ENCODE data around the gene SH2B3. TPM values are rescaled to one million over a fixed set of nuclear protein-coding genes. Genes with fewer than 3 reads are reported as not detected.
"Not testable (repeated sequence)": the region's sequence is repeated elsewhere in the genome, so short reads cannot be mapped to it uniquely, and the experiment has no call there.

SH2B3 gene
- total RNA-seq, 1 experiment from 2014 or later, result 7.7 TPM

- in situ Hi-C loops (cut with HindIII; ENCODE audit: low pct_unique_long_range_greater_than_20kb, low sequenced_read_pairs), result loop anchor here (25.0 kb wide), 1 partner anchor 218 kb away; the partner anchor contains the start of genes ACAD10 and BRAP
- DNase-seq (ENCODE audit: low read depth), result no peak
Observed at GRCh38 chr12:111469401-111469800, 63.7 kb downstream of the SH2B3 start.

DNA sequence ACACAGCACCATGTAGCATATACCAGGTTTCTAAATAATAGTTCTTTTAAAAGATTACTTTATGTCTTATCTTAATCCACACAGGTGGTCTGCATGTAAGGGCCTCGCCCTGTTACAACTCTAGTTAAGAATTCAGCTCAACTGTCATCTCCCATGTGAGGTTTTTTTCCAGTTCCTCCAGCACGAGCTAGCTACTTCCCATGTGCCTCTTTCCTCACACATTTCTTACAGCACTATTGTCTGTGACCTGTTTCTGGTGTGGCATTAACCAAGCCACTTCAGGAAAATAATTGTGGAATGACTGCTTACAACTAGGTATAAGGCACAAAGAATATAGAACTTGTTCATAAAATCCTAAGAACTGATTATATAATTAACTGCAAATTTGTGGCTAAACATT, 65.5 kb downstream of the SH2B3 start:
- in situ Hi-C loops (cut with HindIII; ENCODE audit: low pct_unique_long_range_greater_than_20kb, low sequenced_read_pairs), result loop anchor here (25.0 kb wide), 1 partner anchor 216 kb away; the partner anchor contains the start of genes ACAD10 and BRAP
- DNase-seq (ENCODE audit: low read depth), result no peak

DNA sequence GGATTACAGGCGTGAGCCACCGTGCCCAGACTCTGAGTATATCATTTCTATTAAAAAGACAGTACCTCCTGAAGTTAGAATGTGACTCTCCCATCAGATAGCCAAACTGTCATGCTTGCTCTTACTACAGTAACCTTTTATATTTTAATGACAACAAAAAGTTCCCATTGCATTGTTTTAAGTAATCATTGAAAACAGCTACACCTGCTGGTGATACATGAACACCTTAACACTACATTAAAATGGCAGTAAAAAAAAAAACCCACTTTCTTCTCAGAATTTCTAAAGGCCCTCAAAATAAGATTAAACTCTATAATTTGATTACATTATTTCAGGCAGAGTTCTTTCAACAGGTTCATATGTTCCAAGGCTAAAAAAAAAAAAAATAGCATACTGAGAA, 76.7 kb downstream of the SH2B3 start:
- in situ Hi-C loops (cut with HindIII; ENCODE audit: low pct_unique_long_range_greater_than_20kb, low sequenced_read_pairs), result no loop called here
- no peak for DNase-seq (ENCODE audit: low read depth)

DNA sequence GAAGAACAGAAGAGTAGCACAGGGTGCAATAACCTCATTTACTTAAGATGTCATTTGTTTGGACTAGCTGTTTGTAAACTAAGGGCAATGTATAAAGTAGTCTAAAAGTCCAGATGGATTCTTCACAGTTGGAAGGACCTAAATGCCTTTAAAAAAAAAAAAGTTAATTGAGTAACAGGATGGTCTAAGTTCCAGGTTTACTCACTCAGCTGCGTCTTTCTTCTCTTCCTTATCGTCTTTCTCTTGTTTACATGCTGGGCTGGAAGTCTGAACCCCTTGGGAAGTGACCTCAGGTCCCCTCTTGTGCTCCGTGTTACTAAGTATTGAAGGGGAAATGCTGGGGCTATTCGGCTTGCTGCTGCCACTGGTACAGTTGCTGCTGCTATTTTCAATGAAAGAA, 82.5 kb downstream of the SH2B3 start:
- in situ Hi-C loops (cut with HindIII; ENCODE audit: low pct_unique_long_range_greater_than_20kb, low sequenced_read_pairs), result no loop called here
- DNase-seq (ENCODE audit: low read depth), result no peak

GRCh38 chr12:111488798-111489197, 83.1 kb downstream of the SH2B3 start:
- in situ Hi-C loops (cut with HindIII; ENCODE audit: low pct_unique_long_range_greater_than_20kb, low sequenced_read_pairs), result no loop called here
- no peak for DNase-seq (ENCODE audit: low read depth)

DNA sequence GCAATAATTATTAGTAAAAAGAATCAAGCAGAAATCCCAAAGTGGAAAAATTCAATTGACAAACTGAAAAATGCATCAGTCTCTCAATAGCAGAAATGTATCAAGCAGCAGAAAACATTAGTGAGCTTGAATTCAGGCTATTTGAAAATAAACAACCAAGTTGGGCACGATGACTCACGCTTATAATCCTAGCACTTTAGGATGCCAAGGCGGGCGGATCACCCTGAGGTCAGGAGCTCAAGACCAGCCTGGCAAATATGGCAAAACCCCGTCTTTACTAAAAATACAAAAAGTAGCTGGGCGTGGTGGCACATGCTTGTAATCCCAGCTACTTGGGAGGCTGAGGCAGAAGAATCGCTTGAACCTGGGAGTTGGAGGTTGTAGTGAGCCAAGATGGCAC, 87.3 kb downstream of the SH2B3 start:
- in situ Hi-C loops (cut with HindIII; ENCODE audit: low pct_unique_long_range_greater_than_20kb, low sequenced_read_pairs), result not testable (repeated sequence)
- peak; percentile 36 for DNase-seq (ENCODE audit: low read depth)

DNA sequence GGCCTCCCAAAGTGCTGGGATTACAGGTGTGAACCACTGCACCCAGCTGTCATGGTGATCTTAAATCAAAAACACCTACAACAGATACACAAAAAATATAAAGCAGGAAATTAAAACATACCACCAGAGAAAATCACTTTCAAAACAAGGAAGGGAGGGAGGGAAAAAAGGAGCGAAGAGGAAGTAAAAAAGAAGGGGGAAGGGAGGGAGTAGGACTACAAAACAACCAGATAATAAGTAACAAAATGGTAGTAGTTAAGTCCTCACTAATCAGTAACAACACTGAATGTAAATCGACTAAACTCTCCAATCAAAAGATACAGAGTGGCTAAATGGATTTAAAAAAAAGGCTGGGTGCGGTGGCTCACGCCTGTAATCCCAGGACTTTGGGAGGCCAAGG, 89.0 kb downstream of the SH2B3 start:
- DNase-seq (ENCODE audit: low read depth), result peak; percentile 23
- in situ Hi-C loops (cut with HindIII; ENCODE audit: low pct_unique_long_range_greater_than_20kb, low sequenced_read_pairs), result no loop called here

Other genes with a start within 250 kb of the SH2B3 start
- 7.3 and 33.3 TPM in 2 replicates for gene PHETA1, start 36.8 kb upstream of the SH2B3 start, total RNA-seq (2014; rRNA removed; shearing (Covaris generic); ENCODE audit: low replicate concordance)
- gene ATXN2, start 193.4 kb downstream of the SH2B3 start, total RNA-seq (2014; rRNA removed; shearing (Covaris generic); ENCODE audit: low replicate concordance), result 7.5 and 8.9 TPM in 2 replicates